ENCODE measurements around the gene KLK7.

KLK7 gene

DNA sequence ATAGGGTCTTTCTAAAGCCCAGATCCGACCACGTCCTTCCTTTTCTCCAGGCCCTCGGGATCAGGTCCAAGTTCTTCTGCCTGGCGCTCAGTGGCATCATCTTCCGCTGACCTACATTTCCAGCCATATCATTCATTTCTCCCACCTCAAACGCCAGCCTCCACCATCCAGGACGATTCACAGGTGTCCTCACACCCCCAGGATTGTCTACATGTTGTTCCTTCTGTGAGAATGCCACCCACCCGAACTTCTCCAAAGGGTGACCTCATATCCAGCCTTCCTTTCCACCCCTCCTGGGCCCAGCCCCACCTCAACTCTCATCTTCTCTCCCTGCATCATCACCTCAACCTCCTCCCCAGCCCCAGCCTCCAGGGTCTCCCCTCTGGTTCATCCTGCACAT lies 26.1 kb downstream of the KLK7 start:
- TF ChIP-seq, protein P1, sequence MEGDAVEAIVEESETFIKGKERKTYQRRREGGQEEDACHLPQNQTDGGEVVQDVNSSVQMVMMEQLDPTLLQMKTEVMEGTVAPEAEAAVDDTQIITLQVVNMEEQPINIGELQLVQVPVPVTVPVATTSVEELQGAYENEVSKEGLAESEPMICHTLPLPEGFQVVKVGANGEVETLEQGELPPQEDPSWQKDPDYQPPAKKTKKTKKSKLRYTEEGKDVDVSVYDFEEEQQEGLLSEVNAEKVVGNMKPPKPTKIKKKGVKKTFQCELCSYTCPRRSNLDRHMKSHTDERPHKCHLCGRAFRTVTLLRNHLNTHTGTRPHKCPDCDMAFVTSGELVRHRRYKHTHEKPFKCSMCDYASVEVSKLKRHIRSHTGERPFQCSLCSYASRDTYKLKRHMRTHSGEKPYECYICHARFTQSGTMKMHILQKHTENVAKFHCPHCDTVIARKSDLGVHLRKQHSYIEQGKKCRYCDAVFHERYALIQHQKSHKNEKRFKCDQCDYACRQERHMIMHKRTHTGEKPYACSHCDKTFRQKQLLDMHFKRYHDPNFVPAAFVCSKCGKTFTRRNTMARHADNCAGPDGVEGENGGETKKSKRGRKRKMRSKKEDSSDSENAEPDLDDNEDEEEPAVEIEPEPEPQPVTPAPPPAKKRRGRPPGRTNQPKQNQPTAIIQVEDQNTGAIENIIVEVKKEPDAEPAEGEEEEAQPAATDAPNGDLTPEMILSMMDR (conservative IDR thresholded peaks at IDR 0.05; ENCODE audit: low read length): no peak
- no peak for DNase-seq (ENCODE audit: low read depth)
- no peak overlapping the region for H3K4me3 ChIP-seq (ENCODE audit: low read length)

DNA sequence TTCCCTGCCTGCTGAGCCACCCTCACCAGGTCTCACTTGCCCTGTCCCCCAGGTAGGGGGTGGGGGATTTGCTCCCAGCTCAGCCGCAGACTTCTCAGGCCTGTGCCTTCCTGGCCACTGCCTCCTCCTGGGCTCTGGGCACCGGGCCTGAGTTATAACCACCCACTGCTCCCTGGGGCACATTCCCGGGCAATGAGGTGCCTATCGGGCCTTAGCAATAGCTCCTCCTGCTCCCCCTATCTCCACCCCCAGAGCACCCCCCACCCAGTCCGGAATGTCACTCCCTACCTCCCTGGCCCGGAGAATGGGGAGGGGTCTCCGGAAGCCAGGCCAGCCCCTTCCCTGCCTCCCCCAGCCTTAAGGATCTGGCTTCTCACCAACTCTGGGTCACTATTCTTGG lies 30.8 kb downstream of the KLK7 start, which contains the start of gene KLK5:
Gene KLK5 (minus strand): TSS at position 129 of the 400 bp plus-strand sequence. CDS start 381 bp downstream, outside the sequence.
- TF ChIP-seq, protein P1 (conservative IDR thresholded peaks at IDR 0.05; ENCODE audit: low read length): no peak
- DNase-seq (ENCODE audit: low read depth): no peak
- H3K4me3 ChIP-seq (ENCODE audit: low read length): no peak within 1 kb of the TSS

DNA sequence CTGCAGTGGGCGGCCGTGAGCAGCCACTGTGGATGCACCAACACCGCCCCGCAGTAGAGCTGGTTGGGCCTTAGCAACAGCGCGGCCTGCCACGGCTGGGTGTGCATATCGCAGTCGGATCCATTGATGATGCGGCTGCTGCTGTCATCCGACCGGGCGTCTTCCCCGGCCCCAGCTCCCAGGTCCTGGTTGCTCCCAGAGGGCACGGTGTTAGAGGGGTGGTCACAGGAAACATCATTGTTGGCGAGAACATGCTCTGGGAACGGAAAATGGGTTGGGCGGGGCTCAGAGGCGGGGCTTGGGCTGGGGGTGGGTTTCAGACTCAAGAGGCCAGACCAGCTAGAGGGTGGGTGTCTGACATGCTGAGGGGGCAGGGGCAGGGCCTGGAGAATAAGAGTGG lies 33.9 kb downstream of the KLK7 start:
- TF ChIP-seq, protein P1 (conservative IDR thresholded peaks at IDR 0.05; ENCODE audit: low read length): no peak
- H3K4me3 ChIP-seq (ENCODE audit: low read length): no peak overlapping the region
- DNase-seq (ENCODE audit: low read depth): no peak

DNA sequence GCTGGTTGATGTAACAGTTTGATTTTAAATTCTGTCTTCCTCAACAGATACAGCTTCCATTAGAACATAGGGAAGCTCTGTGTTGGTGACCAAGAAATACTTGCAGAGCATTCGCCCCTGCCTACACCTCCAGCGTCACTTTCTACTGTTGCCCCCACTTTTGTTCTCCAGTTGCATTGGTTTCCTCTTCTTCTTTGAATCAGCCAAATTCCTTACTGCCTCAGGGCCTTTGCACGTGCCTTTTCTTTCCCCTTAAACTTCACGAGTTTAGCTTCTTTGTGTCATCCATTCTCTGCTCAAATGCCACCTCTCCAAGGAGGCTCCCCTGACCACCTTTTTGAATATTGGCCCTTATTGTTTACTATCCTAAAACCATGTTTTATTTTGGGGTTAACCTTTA lies 36.6 kb downstream of the KLK7 start:
- no peak for DNase-seq (ENCODE audit: low read depth)
- no peak overlapping the region for H3K4me3 ChIP-seq (ENCODE audit: low read length)

DNA sequence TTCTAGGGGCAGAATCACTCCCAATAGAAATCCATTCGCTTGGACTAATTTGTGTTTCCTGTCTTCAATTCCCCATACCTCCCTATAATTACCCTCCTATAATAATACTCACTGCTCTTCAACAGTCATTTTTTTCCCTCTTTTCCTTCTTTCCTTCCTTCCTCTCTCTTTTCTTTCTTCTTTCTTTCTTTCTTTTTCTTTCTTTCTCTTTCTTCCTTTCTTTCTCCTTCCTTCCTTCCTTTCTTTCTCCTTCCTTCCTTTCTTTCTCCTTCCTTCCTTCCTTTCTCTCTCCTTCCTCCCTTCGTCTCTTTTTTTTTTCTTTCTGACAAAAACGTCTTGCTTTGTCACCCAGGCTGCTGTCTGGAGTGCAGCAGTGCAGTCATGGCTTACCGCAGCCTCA lies 38.9 kb downstream of the KLK7 start:
- H3K4me3 ChIP-seq (ENCODE audit: low read length): no peak overlapping the region
- TF ChIP-seq, protein P1 (conservative IDR thresholded peaks at IDR 0.05; ENCODE audit: low read length): no peak
- no peak for DNase-seq (ENCODE audit: low read depth)

More for the DNA sequence above, 36.6 kb downstream of the KLK7 start:
- TF ChIP-seq, protein P1 (conservative IDR thresholded peaks at IDR 0.05; ENCODE audit: low read length): no peak

DNA sequence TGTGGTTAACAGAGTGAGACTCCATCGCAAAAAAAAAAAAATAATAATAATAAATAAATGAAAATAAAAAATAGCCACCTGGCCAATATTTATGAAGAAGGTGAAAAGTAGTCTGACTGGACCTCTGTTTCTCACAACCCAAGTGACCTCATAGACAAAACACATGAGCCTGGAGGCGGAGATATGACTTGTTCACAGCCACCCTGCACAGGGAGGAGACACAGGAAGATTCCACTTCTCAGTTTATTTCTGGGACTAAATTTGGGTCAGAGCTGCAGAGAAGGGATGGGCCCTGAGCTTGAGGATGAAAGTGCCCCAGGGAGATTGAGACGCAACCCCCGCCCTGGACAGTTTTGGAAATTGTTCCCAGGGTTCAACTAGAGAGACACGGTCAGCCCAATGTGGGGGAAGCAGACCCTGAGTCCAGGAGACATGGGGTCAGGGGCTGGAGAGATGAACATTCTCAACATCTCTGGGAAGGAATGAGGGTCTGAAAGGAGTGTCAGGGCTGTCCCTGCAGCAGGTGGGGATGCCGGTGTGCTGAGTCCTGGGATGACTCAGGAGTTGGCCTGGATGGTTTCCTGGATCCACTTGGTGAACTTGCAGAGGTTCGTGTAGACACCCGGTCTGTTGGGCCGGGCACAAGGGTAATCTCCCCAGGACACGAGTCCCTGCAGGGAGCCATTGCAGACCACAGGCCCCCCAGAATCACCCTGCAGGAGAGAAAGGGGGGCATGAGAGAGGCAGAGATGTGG lies 40.5 kb downstream of the KLK7 start:
- no peak for DNase-seq (ENCODE audit: low read depth)
- H3K4me3 ChIP-seq (ENCODE audit: low read length): no peak overlapping the region
- TF ChIP-seq, protein P1 (conservative IDR thresholded peaks at IDR 0.05; ENCODE audit: low read length): no peak

DNA sequence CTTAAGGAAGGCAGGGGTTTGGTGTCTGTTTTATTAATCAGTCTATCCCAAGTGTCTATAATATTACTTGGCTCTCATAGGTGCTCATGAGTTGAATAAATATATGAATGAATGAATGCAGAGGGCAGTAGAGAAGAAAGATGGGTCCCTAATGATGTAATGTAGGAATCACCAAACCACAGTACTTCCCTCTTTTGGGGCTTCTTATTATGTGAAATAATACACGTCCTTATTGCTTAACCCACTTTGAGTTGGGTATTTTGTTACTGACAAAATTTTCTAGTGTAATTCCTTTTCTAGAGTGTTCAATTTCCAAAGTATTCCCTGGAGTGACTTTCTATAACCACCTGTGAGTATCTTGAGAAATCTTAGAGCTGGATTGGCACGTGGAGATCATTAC lies 44.1 kb downstream of the KLK7 start:
- TF ChIP-seq, protein P1 (conservative IDR thresholded peaks at IDR 0.05; ENCODE audit: low read length): no peak

More for the DNA sequence above, 44.1 kb downstream of the KLK7 start:
- DNase-seq (ENCODE audit: low read depth): no peak
- no peak overlapping the region for H3K4me3 ChIP-seq (ENCODE audit: low read length)

Measured in AG10803 (cell line).